ENCODE measurements around the gene EFCAB13.

- no peak for TF ChIP-seq CTCF (IDR thresholded peaks at IDR 0.05 in 4 of 5, conservative IDR thresholded peaks at IDR 0.05 in 1 of 5)
- no peak for TF ChIP-seq POLR2A (IDR thresholded peaks at IDR 0.05)
These were observed 13.5 kb upstream of the EFCAB13 start for GRCh38 chr17:47310186-47310733.

Measured in gastrocnemius medialis (tissue), 4 donors.